ENCODE measurements around the gene FHIT. TPM values are rescaled to one million over a fixed set of nuclear protein-coding genes. Genes with fewer than 3 reads are reported as not detected.

Gene FHIT
- total and polyA plus RNA-seq, 11 donors: 4.2 to 26.8 (median 16.5) TPM

DNA sequence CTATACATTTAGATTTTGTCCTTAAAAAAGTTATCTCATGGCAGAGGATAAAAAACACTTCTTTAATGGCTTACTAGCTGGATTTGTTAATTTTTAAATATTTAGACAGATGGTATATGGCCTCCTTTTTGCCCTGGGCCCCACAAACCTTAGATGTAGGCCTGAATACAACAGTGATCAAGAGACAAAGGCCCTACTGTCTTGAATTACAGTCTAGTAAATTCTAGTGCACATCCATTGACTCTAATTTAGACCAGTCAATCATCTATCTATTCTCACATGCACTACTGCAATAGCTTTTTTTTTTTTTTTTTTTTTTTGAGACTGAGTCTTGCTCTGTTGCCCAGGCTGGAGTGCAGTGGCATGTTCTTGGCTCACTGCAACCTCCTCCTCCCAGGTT, 452.8 kb downstream of the FHIT start:
- intact Hi-C loops (cut with DNase I): no loop called here
- no peak for DNase-seq
- Histone ChIP-seq H3K27me3 (no peaks in the 10 kb centered on the region), H3K27ac (no peak overlapping the region), H3K36me3 (no peaks in the 10 kb centered on the region), H3K4me3 (no peak overlapping the region), H3K9me3 (no peaks in the 10 kb centered on the region), H3K4me1 (no peaks in the 10 kb centered on the region)
- TF ChIP-seq CTCF (IDR thresholded peaks at IDR 0.05) (no peak), POLR2A (IDR thresholded peaks at IDR 0.05) (no peak)
- no peak for ATAC-seq

DNA sequence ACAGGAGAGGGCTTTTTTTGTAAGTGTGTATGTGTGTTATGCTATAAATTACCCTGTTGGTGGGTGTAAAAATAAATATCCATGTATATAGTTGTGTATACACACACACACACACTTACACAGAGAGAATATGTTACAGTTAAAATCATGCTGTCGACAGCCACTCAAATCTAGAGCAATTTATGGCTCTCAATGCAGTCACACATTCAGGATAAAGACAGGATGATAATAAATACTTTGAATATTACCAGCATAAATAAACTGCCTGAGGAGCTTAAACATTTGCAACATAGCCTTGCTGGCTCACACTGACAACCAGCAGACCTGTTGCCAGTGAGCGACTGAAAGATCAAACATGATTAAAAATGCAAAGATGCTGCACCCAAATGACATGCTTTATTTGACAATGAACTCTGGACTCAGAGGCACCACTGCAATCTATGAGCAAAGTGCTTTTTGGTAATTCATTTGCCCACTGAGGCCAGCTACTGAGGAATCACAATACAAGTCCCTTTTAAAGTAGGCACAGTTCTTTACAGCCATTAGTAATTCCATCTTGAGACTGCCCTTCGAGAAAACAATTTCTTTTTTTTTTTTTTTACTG, 458.9 kb downstream of the FHIT start:
- Histone ChIP-seq H3K36me3 (no peaks in the 10 kb centered on the region), H3K4me3 (no peak overlapping the region), H3K4me1 (no peaks in the 10 kb centered on the region), H3K27me3 (no peaks in the 10 kb centered on the region), H3K9me3 (no peaks in the 10 kb centered on the region), H3K27ac (no peak overlapping the region)
- ATAC-seq (no peak), DNase-seq (no peak)
- WGBS, 4 donors: 38 to 62% (median 51%) methylated on average over 3 of the region's 3 CpGs
- intact Hi-C loops (cut with DNase I): no loop called here
- TF ChIP-seq CTCF (IDR thresholded peaks at IDR 0.05) (no peak), POLR2A (IDR thresholded peaks at IDR 0.05) (no peak)

DNA sequence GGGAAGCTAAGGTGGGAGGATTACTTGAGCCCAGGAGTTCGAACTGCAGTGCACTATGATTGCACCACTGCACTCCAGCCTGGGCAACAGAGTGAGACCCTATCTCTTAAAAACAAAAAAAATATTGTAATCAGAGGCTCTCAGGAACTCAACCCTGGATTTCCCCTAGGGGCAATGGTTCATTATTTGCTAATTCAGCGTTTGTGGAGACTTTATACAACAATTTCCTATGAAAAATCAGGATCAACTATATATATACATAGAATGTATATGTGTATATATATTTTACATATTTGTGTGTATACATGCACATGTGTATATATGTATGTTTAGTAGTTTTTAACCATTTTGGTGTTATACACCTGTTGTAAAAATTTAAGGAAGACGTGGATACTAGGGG, 463.1 kb downstream of the FHIT start:
- intact Hi-C loops (cut with DNase I): no loop called here
- no peak for DNase-seq
- WGBS, 4 donors: 88 to 96% (median 89%) methylated on average over 3 of the region's 3 CpGs
- Histone ChIP-seq H3K27me3 (no peaks in the 10 kb centered on the region), H3K9me3 (no peaks in the 10 kb centered on the region), H3K27ac (no peak overlapping the region), H3K4me1 (no peaks in the 10 kb centered on the region), H3K4me3 (no peak overlapping the region), H3K36me3 (no peaks in the 10 kb centered on the region)
- TF ChIP-seq POLR2A (IDR thresholded peaks at IDR 0.05): no peak
- no peak for TF ChIP-seq CTCF (IDR thresholded peaks at IDR 0.05)
- ATAC-seq: no peak

DNA sequence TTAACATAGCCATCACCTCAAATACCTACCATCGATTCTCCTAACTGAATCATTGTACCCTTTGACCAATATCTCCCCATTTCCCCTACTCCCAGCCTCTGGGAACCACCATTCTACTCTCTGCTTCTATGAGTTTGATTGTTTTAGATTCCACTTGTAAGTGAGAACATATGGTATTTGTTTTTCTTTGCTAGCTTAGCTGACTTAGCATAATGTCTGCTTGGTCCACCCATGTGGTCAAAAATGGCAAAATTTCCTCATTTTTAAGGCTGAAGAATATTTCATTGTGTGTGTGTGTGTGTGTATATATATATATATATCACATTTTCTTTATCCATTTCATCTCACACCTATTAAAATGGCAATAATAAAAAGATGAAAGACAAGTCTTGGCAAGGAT, 469.3 kb downstream of the FHIT start:
- Histone ChIP-seq H3K9me3 (peaks cover 0 to 15% (median 0%) of the 10 kb centered on the region in 12 donors), H3K4me3 (no peak overlapping the region), H3K27ac (no peak overlapping the region), H3K4me1 (no peaks in the 10 kb centered on the region), H3K36me3 (no peaks in the 10 kb centered on the region), H3K27me3 (no peaks in the 10 kb centered on the region)
- DNase-seq (no peak), ATAC-seq (no peak)
- 47 to 97% (median 70%) methylated on average over 1 of the region's 1 CpG for WGBS, 4 donors
- intact Hi-C loops (cut with DNase I): no loop called here
- TF ChIP-seq POLR2A (IDR thresholded peaks at IDR 0.05): no peak
- no peak for TF ChIP-seq CTCF (IDR thresholded peaks at IDR 0.05)
